WI38 (cell line): ENCODE measurements around the gene DLEC1.

Source experiments
- H3K4me3 ChIP-seq: 2 replicates; pipeline ENCODE4 v1.5.1; 2011; ENCODE audit warnings: low read depth, mild to moderate bottlenecking, control low read depth, low read length
- CTCF ChIP-seq: IDR thresholded peaks from 2 replicates; pipeline ENCODE4 v1.5.1; 2012; ENCODE audit warnings: low read depth, mild to moderate bottlenecking, control low read depth, low read length

DLEC1 gene

DNA sequence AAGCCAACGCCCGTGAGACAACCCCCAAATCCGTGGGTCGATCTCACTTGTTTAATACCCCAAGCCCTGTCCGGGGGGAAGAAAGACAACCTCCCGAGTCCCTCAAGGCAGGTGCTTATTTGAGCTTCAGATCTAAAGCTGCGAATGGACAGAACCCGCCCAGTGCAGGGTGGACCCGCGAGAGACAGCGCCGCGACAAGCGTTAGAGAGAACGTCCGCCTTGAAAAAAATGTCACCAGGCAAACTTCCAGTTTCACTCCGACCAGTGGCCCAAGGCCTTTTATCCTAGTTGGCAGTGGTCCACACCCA, 125.6 kb downstream of the DLEC1 start:
- TF ChIP-seq CTCF = no peak
- peak overlapping the region; percentile 73 for H3K4me3 ChIP-seq

DNA sequence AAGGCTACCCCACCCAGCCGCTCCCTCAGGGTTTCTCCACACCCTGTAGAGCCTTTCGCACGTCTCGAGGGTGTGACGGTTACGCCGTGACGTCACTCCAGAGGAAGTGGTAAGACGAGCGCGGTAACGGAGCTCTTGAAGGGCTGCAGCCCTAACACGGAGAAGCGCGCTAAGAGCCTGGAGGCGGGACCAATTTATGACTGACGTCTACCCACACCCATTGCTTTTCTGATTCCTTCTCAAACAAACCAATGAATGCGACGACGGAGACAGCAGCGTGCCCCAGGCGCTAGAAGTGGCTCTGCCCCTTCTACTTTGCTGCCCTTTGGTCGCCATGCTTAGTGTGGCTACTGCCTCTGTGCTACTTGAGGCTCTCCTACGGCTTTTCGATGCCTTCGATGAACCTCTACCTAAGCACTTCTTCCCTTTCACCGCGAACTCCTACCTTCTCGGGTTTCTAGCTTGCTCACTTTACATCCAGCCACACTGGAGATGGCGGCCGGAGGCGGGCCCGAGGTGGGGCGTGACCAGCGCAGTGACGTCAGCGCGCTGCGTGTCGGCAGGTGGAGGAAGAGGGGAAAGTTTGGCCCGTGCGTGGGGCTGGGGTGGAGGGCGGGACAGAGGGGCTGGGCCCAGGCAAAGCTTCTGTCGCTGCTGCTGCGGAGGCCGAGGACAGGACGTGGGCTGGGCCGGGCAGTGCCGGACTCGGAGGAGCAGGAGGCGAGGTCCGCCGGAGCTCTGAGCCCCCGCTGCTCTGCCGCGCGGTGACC, 126.1 kb downstream of the DLEC1 start, which contains the start of gene OXSR1:
OXSR1 (plus strand) TSS at position 586 of the 770 bp plus-strand sequence. CDS start 340 bp downstream, outside the sequence.
- TF ChIP-seq CTCF = no peak
- peak within 1 kb of the TSS; percentile 73 for H3K4me3 ChIP-seq

DNA sequence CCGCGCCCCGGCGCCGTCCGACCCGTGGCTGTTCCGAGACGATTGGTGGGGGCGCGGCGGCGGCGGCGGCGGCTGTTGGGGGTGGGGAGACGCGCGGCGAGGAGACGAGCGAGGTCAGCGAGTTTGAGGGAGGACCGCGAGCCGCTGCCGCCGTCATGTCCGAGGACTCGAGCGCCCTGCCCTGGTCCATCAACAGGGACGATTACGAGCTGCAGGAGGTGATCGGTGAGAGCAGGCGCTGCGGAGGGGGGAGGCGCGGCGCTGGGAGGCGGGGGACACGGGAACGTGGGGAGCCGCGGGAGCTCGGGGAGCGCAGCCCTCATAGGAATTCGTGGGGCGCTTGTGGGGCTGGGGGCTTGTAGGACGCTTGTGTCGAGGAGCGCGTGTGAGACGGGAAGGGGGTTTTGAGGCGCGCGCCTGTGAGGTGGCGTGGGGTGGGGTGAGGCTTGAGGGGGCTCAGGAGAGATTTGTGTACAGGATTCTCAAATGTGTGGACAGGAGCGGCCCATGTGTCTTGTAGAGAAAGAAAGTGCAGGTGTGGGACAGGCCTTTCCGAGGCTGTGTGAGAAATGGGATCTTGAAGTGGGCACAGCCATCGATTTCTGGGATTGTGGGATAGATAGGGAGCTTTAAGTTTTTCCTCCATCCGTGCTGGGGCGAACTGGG, 126.8 kb downstream of the DLEC1 start:
- no peak for TF ChIP-seq CTCF
- peak overlapping the region; percentile 73 for H3K4me3 ChIP-seq

GRCh38 chr3:38167591-38167990, 128.6 kb downstream of the DLEC1 start:
- no peak for TF ChIP-seq CTCF
- H3K4me3 ChIP-seq = peak overlapping the region; percentile 73

DNA sequence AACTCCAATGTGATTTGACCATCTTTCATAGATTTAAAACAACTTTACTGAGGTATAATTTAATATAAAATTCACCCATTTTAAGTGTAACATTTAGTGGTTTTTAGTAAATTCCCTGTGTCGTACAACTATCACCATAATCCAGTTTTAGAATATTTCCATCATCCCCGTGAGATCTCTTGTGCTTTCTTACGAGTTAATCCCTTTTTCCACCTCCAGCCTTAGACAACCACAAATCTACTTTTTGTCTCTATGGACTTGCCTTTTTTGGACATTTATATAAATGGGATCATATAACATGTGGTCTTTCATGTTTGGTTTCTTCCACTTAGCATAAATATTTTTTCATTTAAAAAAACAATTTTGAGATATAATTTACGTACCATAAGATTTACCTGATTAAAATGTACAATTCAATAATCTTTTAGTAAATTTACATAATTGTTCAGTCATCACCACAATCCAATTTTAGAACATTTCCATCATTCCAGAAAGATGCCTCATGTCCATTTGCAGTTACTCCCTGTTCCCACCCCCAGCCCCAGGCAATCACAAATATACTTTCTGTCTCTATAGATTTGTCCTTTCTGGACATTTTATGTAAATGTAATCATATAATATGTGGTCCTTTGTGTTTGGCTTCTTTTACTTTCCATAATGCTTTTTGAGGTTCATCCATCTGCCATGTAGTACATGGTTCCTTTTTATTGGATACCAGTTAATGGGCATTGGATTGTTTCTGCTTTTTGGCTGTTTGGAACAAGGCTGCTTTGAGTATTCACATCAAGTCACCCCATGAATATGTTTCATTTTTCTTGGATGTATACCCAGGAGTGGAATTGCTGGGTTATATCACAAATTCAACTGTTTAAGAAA, 129.4 kb downstream of the DLEC1 start:
- TF ChIP-seq CTCF = no peak
- peak overlapping the region; percentile 43 for H3K4me3 ChIP-seq

DNA sequence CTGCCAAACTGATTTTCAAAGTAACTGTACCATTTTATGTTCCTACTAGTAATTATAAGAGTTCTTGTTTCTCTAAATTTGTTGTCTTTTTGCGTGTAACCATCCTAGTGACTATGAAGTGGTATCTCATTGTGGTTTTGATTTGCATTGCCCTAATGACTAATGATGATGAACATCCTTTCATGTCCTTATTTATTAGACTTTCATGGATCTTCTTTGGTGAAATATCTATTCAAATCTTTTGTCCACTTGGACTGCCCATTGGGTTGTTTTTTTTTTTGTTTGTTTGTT, 130.0 kb downstream of the DLEC1 start:
- peak overlapping the region; percentile 43 for H3K4me3 ChIP-seq
- no peak for TF ChIP-seq CTCF

- H3K4me3 ChIP-seq = no peak overlapping the region
- no peak for TF ChIP-seq CTCF
Measured at GRCh38 chr3:38170722-38171121, 131.7 kb downstream of the DLEC1 start.
